Measurements from ENCODE around the gene MAN1C1. TPM values are rescaled to one million over a fixed set of nuclear protein-coding genes. Genes with fewer than 3 reads are reported as not detected.

MAN1C1 gene
- polyA plus RNA-seq, 1 donor from 2014 or later = 1.3 TPM

DNA sequence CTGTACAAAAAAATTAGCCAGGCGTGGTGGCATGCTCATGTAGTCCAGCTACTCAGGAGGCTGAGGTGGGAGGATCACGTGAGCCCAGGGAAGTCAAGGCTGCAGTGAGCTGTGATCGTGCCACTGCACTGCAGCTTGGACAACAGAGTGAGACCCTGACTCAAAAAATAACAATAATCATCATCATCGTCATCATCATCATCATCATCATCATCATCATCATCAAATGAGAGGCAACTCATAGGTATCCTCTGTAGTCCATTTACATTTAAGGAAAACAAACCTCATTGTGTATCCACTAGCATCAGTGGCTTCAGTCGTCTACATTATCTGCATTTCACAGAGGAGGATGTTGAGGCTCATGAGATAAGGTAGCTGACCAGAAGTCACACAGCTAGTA is 114.6 kb downstream of the MAN1C1 start:
- Histone ChIP-seq H3K4me2 (ENCODE audit: low read length) (no peak overlapping the region), H4K20me1 (ENCODE audit: insufficient read depth) (no peaks in the 10 kb centered on the region), H3K9ac (ENCODE audit: low read length) (no peak overlapping the region), H3K79me2 (replicated peaks; ENCODE audit: insufficient read depth, low read length) (no peaks in the 10 kb centered on the region), H3K9me2 (ENCODE audit: insufficient read depth, low read length) (no peaks in the 10 kb centered on the region), H3K36me3 (ENCODE audit: insufficient read depth, low read length) (no peaks in the 10 kb centered on the region), H3K9me3 (ENCODE audit: low read length) (no peaks in the 10 kb centered on the region), H3K27me3 (ENCODE audit: insufficient read depth, low read depth, low read length) (no peaks in the 10 kb centered on the region), H3K4me3 (ENCODE audit: low read length) (no peak overlapping the region), H2AFZ (ENCODE audit: low read depth, low read length) (no peak overlapping the region), H3K27ac (ENCODE audit: low read length) (no peak overlapping the region), H3F3A (ENCODE audit: insufficient read depth, low read length, poor library complexity, severe bottlenecking) (no peaks in the 10 kb centered on the region)
- TF ChIP-seq CTCF (IDR thresholded peaks at IDR 0.05; ENCODE audit: poor library complexity, severe bottlenecking) = no peak

GRCh38 chr1:25731626-25732370 is 115.2 kb downstream of the MAN1C1 start:
- H3K79me2 ChIP-seq (replicated peaks; ENCODE audit: insufficient read depth, low read length) = no peaks in the 10 kb centered on the region
- H3K27ac ChIP-seq (ENCODE audit: low read length) = no peak overlapping the region
- no peak overlapping the region for H3K9ac ChIP-seq (ENCODE audit: low read length)
- H3K4me2 ChIP-seq (ENCODE audit: low read length) = no peak overlapping the region
- no peak overlapping the region for H2AFZ ChIP-seq (ENCODE audit: low read depth, low read length)
- H3K27me3 ChIP-seq (ENCODE audit: insufficient read depth, low read depth, low read length) = no peaks in the 10 kb centered on the region
- no peaks in the 10 kb centered on the region for H3F3A ChIP-seq (ENCODE audit: insufficient read depth, low read length, poor library complexity, severe bottlenecking)
- H3K4me3 ChIP-seq (ENCODE audit: low read length) = no peak overlapping the region
- TF ChIP-seq POLR2AphosphoS5 (IDR thresholded peaks at IDR 0.05) (no peak), EZH2 (IDR thresholded peaks at IDR 0.05; ENCODE audit: borderline replicate concordance, insufficient read depth, low read length, poor library complexity, severe bottlenecking) (no peak), SMC3 (conservative IDR thresholded peaks at IDR 0.05; ENCODE audit: poor library complexity) (no peak), RAD21 (conservative IDR thresholded peaks at IDR 0.05) (no peak), MXI1 (conservative IDR thresholded peaks at IDR 0.05; ENCODE audit: poor library complexity, severe bottlenecking) (no peak)
- no peaks in the 10 kb centered on the region for H3K9me3 ChIP-seq (ENCODE audit: low read length)
- no peaks in the 10 kb centered on the region for H3K36me3 ChIP-seq (ENCODE audit: insufficient read depth, low read length)
- H4K20me1 ChIP-seq (ENCODE audit: insufficient read depth) = no peaks in the 10 kb centered on the region
- H3K9me2 ChIP-seq (ENCODE audit: insufficient read depth, low read length) = no peaks in the 10 kb centered on the region

DNA sequence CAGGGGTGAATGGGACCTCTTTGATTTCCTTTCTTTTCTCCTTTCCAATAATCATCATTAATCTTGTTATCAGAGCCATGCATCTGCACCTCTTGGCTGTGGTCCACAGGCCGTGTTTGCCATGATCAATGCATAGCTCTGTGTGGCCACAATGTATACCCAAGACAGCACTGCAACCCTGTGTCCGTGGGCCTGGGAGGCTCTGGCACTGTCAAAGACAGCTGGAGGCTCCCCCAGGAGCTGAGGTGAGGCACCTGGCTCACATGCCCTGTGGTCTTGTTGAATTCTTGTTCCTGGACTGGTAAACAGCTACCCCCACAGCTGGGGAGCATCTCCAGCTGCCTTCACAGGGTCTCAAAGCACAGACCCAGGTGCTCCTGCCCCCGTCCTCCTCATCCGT is 116.2 kb downstream of the MAN1C1 start:
- no peak overlapping the region for H3K4me3 ChIP-seq (ENCODE audit: low read length)
- no peaks in the 10 kb centered on the region for H3K79me2 ChIP-seq (replicated peaks; ENCODE audit: insufficient read depth, low read length)
- TF ChIP-seq REST (IDR thresholded peaks at IDR 0.05; ENCODE audit: borderline replicate concordance) (no peak), SMC3 (conservative IDR thresholded peaks at IDR 0.05; ENCODE audit: poor library complexity) (no peak), EZH2 (IDR thresholded peaks at IDR 0.05; ENCODE audit: borderline replicate concordance, insufficient read depth, low read length, poor library complexity, severe bottlenecking) (no peak), CTCF (IDR thresholded peaks at IDR 0.05; ENCODE audit: poor library complexity, severe bottlenecking) (no peak), MXI1 (conservative IDR thresholded peaks at IDR 0.05; ENCODE audit: poor library complexity, severe bottlenecking) (no peak), POLR2AphosphoS5 (IDR thresholded peaks at IDR 0.05) (no peak), RAD21 (conservative IDR thresholded peaks at IDR 0.05) (no peak), TAF1 (IDR thresholded peaks at IDR 0.05; ENCODE audit: low read depth) (no peak), EP300 (conservative IDR thresholded peaks at IDR 0.05; ENCODE audit: poor library complexity, severe bottlenecking) (no peak)
- no peak overlapping the region for H3K9ac ChIP-seq (ENCODE audit: low read length)
- H3K9me3 ChIP-seq (ENCODE audit: low read length) = no peaks in the 10 kb centered on the region
- no peaks in the 10 kb centered on the region for H3K36me3 ChIP-seq (ENCODE audit: insufficient read depth, low read length)
- no peak overlapping the region for H2AFZ ChIP-seq (ENCODE audit: low read depth, low read length)
- H3K27ac ChIP-seq (ENCODE audit: low read length) = no peak overlapping the region
- no peaks in the 10 kb centered on the region for H3K27me3 ChIP-seq (ENCODE audit: insufficient read depth, low read depth, low read length)
- no peak overlapping the region for H3K4me2 ChIP-seq (ENCODE audit: low read length)
- no peaks in the 10 kb centered on the region for H3F3A ChIP-seq (ENCODE audit: insufficient read depth, low read length, poor library complexity, severe bottlenecking)
- H4K20me1 ChIP-seq (ENCODE audit: insufficient read depth) = no peaks in the 10 kb centered on the region
- H3K9me2 ChIP-seq (ENCODE audit: insufficient read depth, low read length) = no peaks in the 10 kb centered on the region
